GM20000 (cell line): ENCODE measurements around the gene DPY30.

ENCODE experiments used
- DNase-seq: peaks from one replicate; pipeline ENCODE4 v3.0.0; 2012; ENCODE audit warnings: low spot score
- CTCF ChIP-seq: IDR thresholded peaks from 2 replicates; pipeline ENCODE4 v1.5.1; 2012; ENCODE audit warnings: mild to moderate bottlenecking, control low read depth; ENCODE audit errors: extremely low read depth, missing control alignments

The DPY30 gene

GRCh38 chr2:32039447-32040219, at the start of gene DPY30:
Gene DPY30, minus strand, starts transcription at chr2:32039805. Its CDS starts 349 bp downstream, at chr2:32039456.
- peak; percentile 88 for DNase-seq
- TF ChIP-seq CTCF: no peak

- TF ChIP-seq CTCF: no peak
- DNase-seq: no peak
Observed at GRCh38 chr2:32074134-32074506, 34.5 kb upstream of the DPY30 start.

GRCh38 chr2:32067549-32067948, 27.9 kb upstream of the DPY30 start:
- no peak for DNase-seq
- no peak for TF ChIP-seq CTCF

GRCh38 chr2:32064713-32065112, 25.1 kb upstream of the DPY30 start:
- no peak for DNase-seq
- no peak for TF ChIP-seq CTCF

- peak; percentile 31 for DNase-seq
- no peak for TF ChIP-seq CTCF
Observed at GRCh38 chr2:32064021-32064601, 24.5 kb upstream of the DPY30 start.

- peak; percentile 99 for DNase-seq
- TF ChIP-seq CTCF: peak; percentile 21
Observed at GRCh38 chr2:32063310-32064020, 23.9 kb upstream of the DPY30 start, which contains the start of gene SPAST. Gene SPAST, plus strand, starts transcription at chr2:32063556. Its CDS starts 276 bp downstream, at chr2:32063832.
